ENCODE measurements around the gene DOCK4.

The DOCK4 gene

DNA sequence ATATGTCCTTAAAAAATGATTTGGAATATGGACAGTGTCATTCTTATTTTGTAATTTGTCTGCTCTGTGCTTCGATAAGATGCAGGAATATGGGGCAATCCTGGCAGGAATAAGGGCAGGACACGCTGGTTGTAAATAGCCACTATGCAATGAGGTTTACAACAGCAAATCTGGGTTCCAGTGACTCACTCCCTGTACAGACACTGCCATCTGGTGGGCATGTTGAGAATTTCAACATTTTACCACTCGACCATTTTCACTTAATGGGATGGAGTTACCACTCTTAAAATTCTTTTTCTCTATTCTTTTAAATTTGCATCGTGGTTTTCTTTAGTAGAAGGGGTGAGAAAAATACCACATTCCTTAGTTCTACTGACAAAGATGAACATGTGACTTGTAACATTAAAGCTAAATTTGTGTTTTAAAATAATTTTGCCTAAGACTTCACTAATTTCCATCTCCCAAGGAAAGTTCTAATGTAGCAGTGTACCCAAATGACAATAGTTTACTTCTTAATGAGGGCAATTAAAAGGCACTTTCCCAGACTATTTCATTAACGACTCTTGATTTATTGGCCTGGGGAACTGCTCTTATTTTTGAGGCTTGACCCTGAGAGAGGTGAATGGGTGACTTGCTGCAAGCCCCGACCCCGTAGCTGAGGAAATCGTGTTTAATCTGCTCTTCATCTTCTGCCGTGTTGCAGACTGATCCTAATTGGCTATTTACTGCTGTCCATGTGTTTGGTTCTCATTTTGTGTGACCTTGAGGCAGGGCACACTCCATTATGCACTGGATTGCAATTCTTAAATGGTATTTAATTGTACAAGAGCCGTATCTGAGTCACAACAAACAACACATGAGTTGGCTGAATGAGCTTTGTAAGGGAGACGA lies 470.3 kb downstream of the DOCK4 start:
- no peaks in the 10 kb centered on the region for H3K36me3 Mint-ChIP-seq
- H3K27me3 Mint-ChIP-seq: peaks cover 4% of the 10 kb centered on the region

DNA sequence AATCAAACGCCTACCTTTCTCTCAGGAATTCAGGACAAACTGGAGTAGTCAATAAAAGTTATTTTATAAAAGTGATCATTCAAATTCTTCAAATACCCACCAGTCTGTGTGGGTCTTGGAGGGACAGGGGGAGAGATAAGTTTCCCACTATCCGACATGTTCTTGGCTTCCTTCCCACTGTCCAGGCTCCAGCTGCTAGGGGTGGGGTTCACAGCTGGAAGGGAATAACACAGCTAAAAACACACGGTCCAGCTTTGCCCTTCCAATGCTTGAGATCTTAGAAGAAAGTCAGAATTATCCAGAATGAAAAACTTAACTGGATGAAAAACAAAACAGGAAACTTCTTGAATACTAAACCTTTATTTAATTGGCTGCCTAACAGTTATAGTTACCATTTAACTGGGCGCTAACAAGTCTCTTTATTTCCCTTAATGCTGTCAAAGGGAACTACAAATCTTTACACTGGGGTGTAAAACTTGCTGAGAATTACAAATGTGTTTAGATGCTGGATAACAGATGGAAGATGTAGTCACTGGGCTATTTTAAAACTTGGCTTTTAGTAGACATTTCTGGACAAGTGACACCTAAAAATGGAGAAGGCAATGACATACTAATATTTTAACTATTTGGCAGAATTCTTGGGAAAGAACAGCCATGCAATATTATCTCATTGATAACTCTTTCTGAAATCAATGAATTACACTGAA lies 471.1 kb downstream of the DOCK4 start:
- Mint-ChIP-seq H3K27me3 (peaks cover 4% of the 10 kb centered on the region), H3K36me3 (no peaks in the 10 kb centered on the region), H3K4me3 (no peak overlapping the region), H3K27ac (no peak overlapping the region), H3K4me1 (ENCODE audit: low read depth) (no peaks in the 10 kb centered on the region), H3K9me3 (ENCODE audit: low read depth) (no peaks in the 10 kb centered on the region)

More for the DNA sequence above, 470.3 kb downstream of the DOCK4 start:
- H3K27ac Mint-ChIP-seq: no peak overlapping the region
- no peak overlapping the region for H3K4me3 Mint-ChIP-seq
- H3K4me1 Mint-ChIP-seq (ENCODE audit: low read depth): no peaks in the 10 kb centered on the region
- no peaks in the 10 kb centered on the region for H3K9me3 Mint-ChIP-seq (ENCODE audit: low read depth)

DNA sequence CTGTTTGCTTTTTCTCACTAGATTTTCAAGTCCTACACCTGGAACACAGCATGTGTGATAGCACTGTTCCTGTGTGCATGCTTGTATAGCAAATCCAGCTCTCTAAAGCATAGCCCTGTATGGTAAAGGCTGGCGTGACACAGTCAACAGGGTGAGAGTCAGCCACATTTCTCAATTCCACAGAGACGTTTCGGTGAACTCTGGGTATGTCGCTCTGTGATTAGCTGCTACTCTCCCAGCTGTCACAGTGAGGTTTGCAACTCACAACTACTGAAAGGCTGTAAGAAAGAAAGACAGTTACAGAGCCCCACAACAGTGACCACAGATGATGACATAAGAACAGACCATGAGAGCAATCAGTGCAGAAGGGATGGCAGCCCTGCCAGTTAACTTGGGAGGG lies 473.3 kb downstream of the DOCK4 start:
- Mint-ChIP-seq H3K27ac (no peak overlapping the region), H3K36me3 (no peaks in the 10 kb centered on the region), H3K9me3 (ENCODE audit: low read depth) (no peaks in the 10 kb centered on the region), H3K27me3 (peaks cover 4% of the 10 kb centered on the region), H3K4me1 (ENCODE audit: low read depth) (no peaks in the 10 kb centered on the region), H3K4me3 (no peak overlapping the region)

DNA sequence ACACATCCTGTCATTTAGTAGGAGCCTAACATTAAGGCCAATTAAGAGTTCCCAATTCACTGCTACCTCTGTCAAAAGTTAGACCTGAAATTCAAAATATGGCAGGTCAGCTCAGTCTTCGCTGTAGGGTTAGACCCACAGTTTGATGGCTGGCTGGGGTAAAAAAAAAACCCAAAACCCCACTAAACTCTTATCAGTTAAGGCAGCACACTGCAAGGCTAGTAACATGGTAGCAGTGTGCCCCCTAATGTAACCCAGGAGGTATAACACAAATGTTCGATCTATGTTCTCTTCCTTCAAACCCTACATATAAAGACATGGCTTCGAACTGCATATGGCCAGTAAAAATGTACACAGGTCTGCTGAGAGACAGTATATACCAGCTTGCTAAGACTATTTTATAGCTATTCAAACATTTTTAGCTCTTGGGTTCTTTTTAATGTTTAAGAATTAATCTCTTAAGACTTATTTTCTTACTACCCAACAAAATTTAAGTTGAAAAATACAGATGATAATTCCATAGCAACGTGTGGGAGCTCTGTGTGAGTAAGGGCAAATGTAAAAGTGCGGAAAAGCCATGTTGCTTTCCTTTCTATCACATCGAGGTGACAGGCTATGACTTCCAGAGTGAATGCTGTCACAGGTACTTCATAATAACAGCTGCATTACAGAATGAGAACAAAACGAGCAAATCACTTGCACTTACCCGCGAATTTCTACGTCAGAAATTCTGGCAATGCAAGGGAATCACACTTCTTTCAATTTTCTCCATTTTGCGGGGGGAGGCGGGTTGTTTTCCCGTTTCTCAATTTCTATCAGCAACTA lies 475.5 kb downstream of the DOCK4 start:
- Mint-ChIP-seq H3K27ac (no peak overlapping the region), H3K4me1 (ENCODE audit: low read depth) (no peaks in the 10 kb centered on the region), H3K36me3 (no peaks in the 10 kb centered on the region), H3K9me3 (ENCODE audit: low read depth) (no peaks in the 10 kb centered on the region), H3K4me3 (no peak overlapping the region), H3K27me3 (no peaks in the 10 kb centered on the region)

DNA sequence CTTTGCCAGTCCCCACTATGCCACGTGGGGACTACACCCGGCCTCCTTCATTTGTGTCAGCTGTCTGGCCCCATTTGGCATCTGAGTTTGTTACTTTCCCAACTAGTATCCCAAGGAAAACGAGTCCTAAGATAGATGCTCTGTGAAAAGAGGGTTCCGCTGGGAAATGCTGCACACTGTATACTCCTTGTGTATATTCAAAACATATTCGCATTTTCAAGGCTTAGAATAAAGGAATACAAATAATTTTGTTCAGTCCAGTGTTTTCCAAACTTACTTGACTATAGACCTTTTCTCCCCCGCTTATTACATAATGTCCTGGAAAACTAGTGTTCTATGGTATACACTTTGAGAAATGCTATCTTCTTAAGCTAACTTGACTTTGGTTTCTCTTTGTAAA lies 476.1 kb downstream of the DOCK4 start:
- H3K36me3 Mint-ChIP-seq: no peaks in the 10 kb centered on the region
- H3K27me3 Mint-ChIP-seq: no peaks in the 10 kb centered on the region
- no peaks in the 10 kb centered on the region for H3K4me1 Mint-ChIP-seq (ENCODE audit: low read depth)
- no peaks in the 10 kb centered on the region for H3K9me3 Mint-ChIP-seq (ENCODE audit: low read depth)
- H3K27ac Mint-ChIP-seq: no peak overlapping the region
- no peak overlapping the region for H3K4me3 Mint-ChIP-seq

DNA sequence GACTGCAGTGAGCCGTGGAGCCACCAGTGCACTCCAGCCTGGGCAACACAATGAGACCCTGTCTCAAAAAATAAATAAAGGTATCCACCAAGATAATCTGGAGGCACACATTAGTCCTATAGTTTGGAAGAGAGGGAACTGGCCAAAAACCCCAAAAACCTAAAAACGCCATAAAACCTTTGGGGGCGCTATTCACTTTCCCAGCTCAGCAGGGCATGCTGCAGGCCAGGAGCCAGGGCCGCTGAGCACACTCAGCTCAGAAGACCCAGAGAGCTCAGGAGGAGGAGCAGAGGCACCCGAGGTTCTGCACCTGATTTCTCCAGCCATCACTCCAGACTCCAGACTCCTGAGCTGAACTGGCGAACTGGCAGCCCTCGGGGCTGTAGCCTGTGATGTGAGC lies 476.7 kb downstream of the DOCK4 start:
- no peaks in the 10 kb centered on the region for H3K9me3 Mint-ChIP-seq (ENCODE audit: low read depth)
- H3K4me1 Mint-ChIP-seq (ENCODE audit: low read depth): no peaks in the 10 kb centered on the region
- no peaks in the 10 kb centered on the region for H3K27me3 Mint-ChIP-seq
- no peak overlapping the region for H3K27ac Mint-ChIP-seq
- no peaks in the 10 kb centered on the region for H3K36me3 Mint-ChIP-seq
- no peak overlapping the region for H3K4me3 Mint-ChIP-seq

DNA sequence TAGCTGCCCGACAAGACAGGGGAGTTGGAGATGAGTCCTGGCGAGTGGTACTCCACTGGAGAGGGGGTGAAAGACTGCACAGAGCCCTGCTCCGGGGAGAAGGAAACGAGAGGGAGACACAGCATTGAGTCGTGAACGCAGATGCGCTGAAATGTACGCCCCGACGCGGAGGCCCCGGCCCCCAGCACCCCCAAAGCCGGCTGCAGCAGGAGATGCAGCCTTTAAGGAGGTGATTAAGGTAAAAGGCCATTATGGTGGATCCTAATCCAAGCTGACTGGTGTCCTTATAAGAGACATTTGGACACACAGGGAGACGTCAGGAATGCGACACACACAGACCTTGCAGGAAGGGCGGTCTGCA lies 477.6 kb downstream of the DOCK4 start:
- Mint-ChIP-seq H3K27ac (no peak overlapping the region), H3K36me3 (no peaks in the 10 kb centered on the region), H3K9me3 (ENCODE audit: low read depth) (no peaks in the 10 kb centered on the region), H3K27me3 (peaks cover 4% of the 10 kb centered on the region), H3K4me1 (ENCODE audit: low read depth) (no peaks in the 10 kb centered on the region), H3K4me3 (no peak overlapping the region)

DNA sequence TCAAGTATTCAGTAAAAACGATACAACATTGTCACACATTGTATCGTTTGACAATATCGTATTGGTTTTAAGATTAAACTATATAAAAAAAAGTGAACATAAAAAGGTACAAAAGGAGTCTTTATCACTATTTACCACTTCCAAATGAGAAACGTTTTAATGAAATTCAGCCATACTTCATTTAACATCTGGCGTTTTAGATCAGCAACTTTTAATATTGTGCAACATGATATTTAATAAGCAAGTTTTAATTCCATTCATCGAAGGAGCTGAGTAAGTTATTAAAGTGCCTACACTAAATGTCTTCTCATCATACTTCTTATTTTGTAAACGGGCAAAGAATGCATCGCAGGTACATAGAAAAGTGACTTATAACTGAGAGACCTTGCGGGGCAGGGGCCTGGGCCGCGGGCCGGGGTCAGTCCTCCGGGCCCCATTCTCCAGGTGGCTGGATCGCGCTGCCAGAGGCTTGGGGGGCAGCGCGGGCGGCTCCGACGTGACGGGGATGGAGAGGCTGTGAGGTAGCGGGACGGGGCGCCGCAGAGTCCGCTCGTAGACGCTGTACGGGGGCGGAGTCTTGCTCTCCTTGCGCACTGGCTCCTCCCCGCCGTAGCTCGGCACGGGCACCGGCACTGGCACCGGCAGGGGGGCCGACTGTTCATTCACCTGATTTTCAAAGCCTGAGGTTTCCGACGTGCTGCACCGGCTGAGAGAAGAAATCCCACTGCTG lies 478.1 kb downstream of the DOCK4 start:
- peaks cover 4% of the 10 kb centered on the region for H3K27me3 Mint-ChIP-seq
- H3K36me3 Mint-ChIP-seq: no peaks in the 10 kb centered on the region
- no peak overlapping the region for H3K4me3 Mint-ChIP-seq
- no peak overlapping the region for H3K27ac Mint-ChIP-seq
- H3K9me3 Mint-ChIP-seq (ENCODE audit: low read depth): no peaks in the 10 kb centered on the region
- no peaks in the 10 kb centered on the region for H3K4me1 Mint-ChIP-seq (ENCODE audit: low read depth)

DNA sequence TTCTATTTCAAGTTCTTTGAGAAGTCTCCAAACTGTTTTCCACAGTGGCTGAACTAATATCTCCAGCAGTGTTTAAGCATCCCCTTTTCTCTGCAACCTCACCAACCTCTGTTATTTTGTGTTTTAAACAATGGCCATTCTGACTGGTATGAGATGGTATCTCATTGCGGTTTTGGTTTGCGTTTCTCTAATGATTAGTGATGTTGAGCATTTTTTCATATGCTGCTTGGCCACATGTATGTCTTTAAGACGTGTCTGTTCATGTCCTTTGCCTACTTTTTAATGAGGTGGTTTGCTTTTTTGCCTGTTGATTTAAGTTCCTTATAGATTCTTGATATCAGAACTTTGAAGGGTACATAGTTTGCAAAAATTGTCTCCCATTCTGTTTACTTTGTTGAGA lies 487.3 kb downstream of the DOCK4 start:
- Mint-ChIP-seq H3K4me1 (ENCODE audit: low read depth) (no peaks in the 10 kb centered on the region), H3K27ac (no peak overlapping the region), H3K36me3 (no peaks in the 10 kb centered on the region), H3K27me3 (no peaks in the 10 kb centered on the region), H3K4me3 (no peak overlapping the region), H3K9me3 (ENCODE audit: low read depth) (no peaks in the 10 kb centered on the region)

DNA sequence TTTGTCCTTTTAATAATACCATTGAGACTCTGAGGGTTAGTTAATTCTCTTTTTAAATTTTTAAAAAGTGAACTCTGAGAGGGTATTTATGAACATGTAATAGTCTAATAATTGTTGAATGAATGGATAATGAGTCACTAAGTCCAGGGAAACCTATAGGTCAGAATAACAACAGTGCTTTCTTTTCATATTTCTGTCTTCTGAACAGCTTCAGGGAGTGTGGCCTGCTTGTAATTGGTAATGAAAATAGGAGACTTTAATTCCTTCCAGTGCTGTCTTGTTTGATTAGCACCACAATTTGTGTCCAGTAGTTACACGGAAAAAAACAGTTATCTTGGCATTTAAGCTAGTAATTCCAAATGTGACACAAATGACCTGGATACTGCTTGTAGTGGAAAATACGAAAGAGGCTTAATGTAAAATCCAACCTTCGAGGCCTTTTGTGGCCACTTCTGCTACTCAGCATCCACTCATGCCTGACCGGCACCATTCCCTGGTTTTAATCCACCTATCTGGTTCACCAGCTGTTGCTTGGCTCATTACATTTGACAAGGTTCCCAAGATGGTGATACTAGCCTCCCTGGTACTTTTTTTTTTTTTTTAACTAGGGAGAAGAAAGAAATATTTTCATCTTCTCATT lies 494.7 kb downstream of the DOCK4 start:
- Mint-ChIP-seq H3K4me1 (ENCODE audit: low read depth) (no peaks in the 10 kb centered on the region), H3K27ac (no peak overlapping the region), H3K27me3 (peaks cover 18% of the 10 kb centered on the region), H3K9me3 (ENCODE audit: low read depth) (no peaks in the 10 kb centered on the region), H3K4me3 (no peak overlapping the region), H3K36me3 (no peaks in the 10 kb centered on the region)

DNA sequence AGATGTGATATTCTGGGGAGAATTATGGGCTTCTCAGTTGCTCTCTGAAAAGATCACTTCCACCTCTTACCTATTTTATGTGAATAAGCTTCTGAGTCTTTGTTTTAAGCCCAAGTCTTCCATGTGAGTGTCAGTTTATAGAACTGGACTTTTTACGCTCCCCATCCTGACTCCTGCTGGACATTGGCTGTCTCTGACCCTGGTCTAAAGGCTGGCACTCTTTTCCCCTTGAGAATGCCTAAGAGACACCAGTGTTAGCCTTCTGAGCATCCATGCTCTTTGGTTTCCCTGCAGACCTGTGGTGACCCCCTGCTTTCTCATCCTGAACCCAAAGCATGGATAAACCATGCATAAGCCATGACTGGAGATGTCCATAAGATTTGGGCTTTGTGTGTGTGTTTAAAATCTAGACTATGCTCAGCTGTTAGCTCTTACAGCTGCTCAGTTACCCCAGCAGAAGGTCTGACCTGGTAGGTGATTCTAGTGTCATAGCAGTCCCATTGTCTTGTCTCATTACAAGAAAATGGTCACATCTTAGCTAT lies 495.3 kb downstream of the DOCK4 start:
- no peak overlapping the region for H3K27ac Mint-ChIP-seq
- no peaks in the 10 kb centered on the region for H3K9me3 Mint-ChIP-seq (ENCODE audit: low read depth)
- no peaks in the 10 kb centered on the region for H3K4me1 Mint-ChIP-seq (ENCODE audit: low read depth)
- H3K27me3 Mint-ChIP-seq: peaks cover 18% of the 10 kb centered on the region
- no peaks in the 10 kb centered on the region for H3K36me3 Mint-ChIP-seq
- no peak overlapping the region for H3K4me3 Mint-ChIP-seq

DNA sequence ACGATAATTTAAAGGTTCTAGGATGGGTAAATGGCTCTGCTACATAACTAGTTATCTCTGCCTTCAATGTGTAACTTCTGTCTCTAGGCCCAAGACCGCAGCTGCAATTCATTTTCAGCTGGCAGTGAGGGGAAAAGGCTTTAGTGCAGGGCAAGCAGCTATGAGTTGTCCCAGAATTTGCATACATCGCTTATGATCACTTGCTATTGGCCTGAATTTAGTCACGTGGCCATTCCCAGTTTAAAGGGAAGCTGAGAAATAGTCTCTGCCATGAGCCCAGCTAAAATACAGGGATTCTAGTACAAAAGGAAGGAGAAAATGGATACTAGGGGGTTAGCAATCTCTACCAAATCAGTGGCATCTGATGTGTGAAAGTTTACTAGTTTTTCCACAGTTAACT lies 498.1 kb downstream of the DOCK4 start:
- H3K4me1 Mint-ChIP-seq (ENCODE audit: low read depth): no peaks in the 10 kb centered on the region

DNA sequence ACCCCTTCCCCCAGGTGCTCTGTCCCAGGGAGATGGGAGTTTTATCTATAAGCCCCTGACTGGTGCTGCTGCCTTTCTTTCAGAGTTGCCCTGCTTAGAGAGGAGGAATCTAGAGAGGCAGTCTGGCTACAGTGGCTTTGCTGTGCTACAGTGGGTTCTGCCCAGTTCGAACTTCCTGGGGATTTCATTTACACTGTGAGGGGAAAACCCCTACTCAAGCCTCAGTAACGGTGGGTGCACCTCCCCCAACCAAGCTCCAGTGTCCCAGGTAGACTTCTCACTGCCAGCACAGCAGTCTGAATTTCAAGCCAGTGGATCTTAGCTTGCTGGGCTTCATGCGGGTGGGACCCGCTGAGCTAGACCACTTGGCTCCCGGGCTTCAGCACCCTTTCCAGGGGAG lies 500.4 kb downstream of the DOCK4 start:
- Mint-ChIP-seq H3K27ac (no peak overlapping the region), H3K36me3 (peaks cover 5% of the 10 kb centered on the region), H3K9me3 (ENCODE audit: low read depth) (peaks cover 5% of the 10 kb centered on the region), H3K4me1 (ENCODE audit: low read depth) (no peaks in the 10 kb centered on the region), H3K4me3 (no peak overlapping the region), H3K27me3 (peaks cover 26% of the 10 kb centered on the region)

More for the DNA sequence above, 498.1 kb downstream of the DOCK4 start:
- Mint-ChIP-seq H3K4me3 (no peak overlapping the region), H3K36me3 (peaks cover 5% of the 10 kb centered on the region), H3K9me3 (ENCODE audit: low read depth) (peaks cover 5% of the 10 kb centered on the region), H3K27ac (no peak overlapping the region), H3K27me3 (peaks cover 26% of the 10 kb centered on the region)

DNA sequence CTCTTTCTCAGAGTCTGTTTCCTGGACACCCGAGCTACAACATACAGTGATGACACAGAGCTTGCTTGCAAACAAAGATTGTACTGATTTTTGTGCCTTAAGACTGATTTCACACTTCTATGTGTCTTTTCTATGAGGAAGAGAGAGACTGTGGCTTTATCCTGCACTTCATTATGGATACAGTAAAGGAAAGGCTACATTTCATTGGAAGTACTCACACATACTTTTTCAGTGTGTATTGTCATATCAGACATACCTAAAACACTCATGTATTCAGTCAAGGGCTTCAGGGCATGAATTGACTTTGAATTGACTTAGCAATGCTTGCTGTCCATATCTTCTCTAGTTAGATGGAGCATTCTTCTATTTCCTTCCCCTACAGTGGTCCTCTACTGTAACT lies 508.4 kb downstream of the DOCK4 start:
- Mint-ChIP-seq H3K4me1 (ENCODE audit: low read depth) (no peaks in the 10 kb centered on the region), H3K9me3 (ENCODE audit: low read depth) (no peaks in the 10 kb centered on the region), H3K36me3 (no peaks in the 10 kb centered on the region), H3K27me3 (peaks cover 2% of the 10 kb centered on the region), H3K4me3 (no peak overlapping the region), H3K27ac (no peak overlapping the region)
